ENCODE data around the gene GARRE1. TPM values are rescaled to one million over a fixed set of nuclear protein-coding genes. Genes with fewer than 3 reads are reported as not detected.

The GARRE1 gene
- polyA plus RNA-seq, 1 experiment = 17.6 TPM

DNA sequence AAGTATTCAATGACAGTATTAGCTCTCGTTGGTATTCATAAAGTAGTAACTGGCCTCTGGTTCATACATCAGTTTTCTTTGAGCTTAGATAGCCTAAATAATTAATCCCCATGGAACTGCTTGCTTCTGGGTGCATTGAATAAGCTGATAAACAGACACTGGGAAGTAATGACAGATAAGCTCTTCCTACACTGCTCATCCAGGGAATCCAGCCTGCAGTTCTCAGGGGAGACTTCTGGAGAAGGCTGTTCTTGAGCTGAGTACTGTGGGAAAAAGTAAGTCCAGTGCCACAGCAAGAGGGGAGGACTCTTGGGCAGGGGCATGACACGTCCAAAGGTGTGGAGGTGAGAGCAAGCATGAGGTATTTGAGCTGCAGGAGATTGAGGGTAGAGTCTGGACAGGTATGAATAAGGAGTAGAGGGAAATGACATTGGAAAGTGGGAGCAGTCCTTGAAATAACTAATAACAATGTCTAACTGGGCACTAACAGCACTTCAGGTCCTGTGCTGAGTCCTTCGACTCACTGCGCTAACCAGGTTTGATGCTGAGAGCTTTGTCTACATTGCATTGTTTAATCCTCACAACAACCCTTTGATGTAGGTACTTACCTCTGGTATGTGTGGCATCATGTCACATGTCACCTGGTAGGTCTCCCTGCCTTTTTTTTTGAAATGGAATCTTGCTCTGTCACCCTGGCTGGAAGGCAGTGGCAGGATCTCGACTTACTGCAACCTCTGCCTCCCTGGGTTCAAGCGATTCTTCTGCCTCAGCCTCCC lies 7.2 kb downstream of the GARRE1 start:
- CTCF ChIA-PET = interaction anchor here (0.5 to 2.1 kb wide), 8 partner anchors 8 to 372 kb away, joined by 3 to 16 read pairs (median 5); no protein-coding TSS in a partner anchor
- POLR2A ChIA-PET = interaction anchor here (0.6 to 3.2 kb wide), 3 partner anchors 8 to 70 kb away, joined by 3 to 35 read pairs (median 10); no protein-coding TSS in a partner anchor
- no peaks in the 10 kb centered on the region for H3K27me3 ChIP-seq (ENCODE audit: control insufficient read depth, insufficient read depth, low read length)
- no peak for DNase-seq (ENCODE audit: low read depth, low spot score)
- peak overlapping the region; percentile 77 for H3K27ac ChIP-seq (ENCODE audit: low read depth, low read length)
- no peaks in the 10 kb centered on the region for H3K9me3 ChIP-seq (ENCODE audit: control insufficient read depth, insufficient read depth, low read length)
- peak overlapping the region; percentile 39; the same call in 1 of the 2 replicates for H3K4me3 ChIP-seq (ENCODE audit: low read depth, low read length)
- TF ChIP-seq, protein P1, sequence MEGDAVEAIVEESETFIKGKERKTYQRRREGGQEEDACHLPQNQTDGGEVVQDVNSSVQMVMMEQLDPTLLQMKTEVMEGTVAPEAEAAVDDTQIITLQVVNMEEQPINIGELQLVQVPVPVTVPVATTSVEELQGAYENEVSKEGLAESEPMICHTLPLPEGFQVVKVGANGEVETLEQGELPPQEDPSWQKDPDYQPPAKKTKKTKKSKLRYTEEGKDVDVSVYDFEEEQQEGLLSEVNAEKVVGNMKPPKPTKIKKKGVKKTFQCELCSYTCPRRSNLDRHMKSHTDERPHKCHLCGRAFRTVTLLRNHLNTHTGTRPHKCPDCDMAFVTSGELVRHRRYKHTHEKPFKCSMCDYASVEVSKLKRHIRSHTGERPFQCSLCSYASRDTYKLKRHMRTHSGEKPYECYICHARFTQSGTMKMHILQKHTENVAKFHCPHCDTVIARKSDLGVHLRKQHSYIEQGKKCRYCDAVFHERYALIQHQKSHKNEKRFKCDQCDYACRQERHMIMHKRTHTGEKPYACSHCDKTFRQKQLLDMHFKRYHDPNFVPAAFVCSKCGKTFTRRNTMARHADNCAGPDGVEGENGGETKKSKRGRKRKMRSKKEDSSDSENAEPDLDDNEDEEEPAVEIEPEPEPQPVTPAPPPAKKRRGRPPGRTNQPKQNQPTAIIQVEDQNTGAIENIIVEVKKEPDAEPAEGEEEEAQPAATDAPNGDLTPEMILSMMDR (IDR thresholded peaks at IDR 0.05; ENCODE audit: low read depth, low read length) = no peak

DNA sequence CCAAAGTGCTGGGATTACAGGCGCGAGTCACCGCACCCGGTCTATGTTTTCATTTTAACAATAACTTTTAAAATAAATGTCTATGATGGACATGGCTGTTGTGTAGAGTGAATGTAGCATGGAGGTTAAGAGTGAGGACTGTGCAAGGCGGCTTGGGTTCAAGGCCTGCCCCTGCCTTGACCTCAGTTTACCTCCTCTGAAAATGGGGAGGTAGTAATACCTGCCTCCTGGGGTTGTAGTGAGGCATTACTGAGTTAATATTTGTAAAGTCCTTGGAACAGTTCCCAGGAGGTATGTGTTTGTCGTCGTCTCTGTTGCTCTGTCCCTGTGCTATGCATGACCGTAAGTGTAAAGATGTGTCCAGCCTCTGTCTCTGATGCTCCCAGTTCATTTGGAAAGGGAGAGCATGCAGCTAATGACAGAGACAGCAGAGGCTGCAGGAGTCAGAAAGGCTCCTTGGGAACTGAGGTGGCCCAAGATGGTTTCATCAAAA lies 9.4 kb downstream of the GARRE1 start:
- no peak overlapping the region for H3K4me3 ChIP-seq (ENCODE audit: low read depth, low read length)
- no peak overlapping the region for H3K27ac ChIP-seq (ENCODE audit: low read depth, low read length)
- H3K9me3 ChIP-seq (ENCODE audit: control insufficient read depth, insufficient read depth, low read length) = no peaks in the 10 kb centered on the region
- no peaks in the 10 kb centered on the region for H3K27me3 ChIP-seq (ENCODE audit: control insufficient read depth, insufficient read depth, low read length)
- POLR2A ChIA-PET = no interaction called here
- CTCF ChIA-PET = no interaction called here
- TF ChIP-seq, protein P1 (IDR thresholded peaks at IDR 0.05; ENCODE audit: low read depth, low read length) = no peak
- no peak for DNase-seq (ENCODE audit: low read depth, low spot score)

DNA sequence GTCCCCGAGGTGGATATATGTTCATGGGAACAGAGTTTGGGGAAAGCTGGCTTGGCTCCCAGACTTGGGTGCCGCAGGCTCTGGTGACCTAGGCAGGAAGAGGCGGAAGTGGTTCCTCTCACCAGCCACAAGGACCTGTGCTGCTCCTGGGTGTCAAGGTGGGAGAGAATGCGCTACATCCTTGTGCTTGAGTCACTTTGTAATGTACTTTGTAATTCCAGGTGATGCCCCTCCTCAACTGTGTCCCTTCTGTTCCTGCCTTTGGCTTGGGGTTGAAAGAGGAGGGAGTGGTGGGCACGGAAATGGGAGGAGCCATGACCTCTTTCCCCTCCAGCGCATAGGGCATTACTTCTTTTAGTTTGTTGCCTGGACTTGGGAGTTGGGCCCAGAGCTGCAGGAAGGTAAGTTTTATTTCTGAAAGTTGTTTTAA lies 10.9 kb downstream of the GARRE1 start:
- H3K4me3 ChIP-seq (ENCODE audit: low read depth, low read length) = no peak overlapping the region
- DNase-seq (ENCODE audit: low read depth, low spot score) = no peak
- CTCF ChIA-PET = interaction anchor here (1.4 kb wide), 1 partner anchor 10 kb away, joined by 5 read pairs; no protein-coding TSS in a partner anchor
- no peaks in the 10 kb centered on the region for H3K9me3 ChIP-seq (ENCODE audit: control insufficient read depth, insufficient read depth, low read length)
- POLR2A ChIA-PET = no interaction called here
- no peak overlapping the region for H3K27ac ChIP-seq (ENCODE audit: low read depth, low read length)
- TF ChIP-seq, protein P1 (IDR thresholded peaks at IDR 0.05; ENCODE audit: low read depth, low read length) = no peak
- H3K27me3 ChIP-seq (ENCODE audit: control insufficient read depth, insufficient read depth, low read length) = no peaks in the 10 kb centered on the region

DNA sequence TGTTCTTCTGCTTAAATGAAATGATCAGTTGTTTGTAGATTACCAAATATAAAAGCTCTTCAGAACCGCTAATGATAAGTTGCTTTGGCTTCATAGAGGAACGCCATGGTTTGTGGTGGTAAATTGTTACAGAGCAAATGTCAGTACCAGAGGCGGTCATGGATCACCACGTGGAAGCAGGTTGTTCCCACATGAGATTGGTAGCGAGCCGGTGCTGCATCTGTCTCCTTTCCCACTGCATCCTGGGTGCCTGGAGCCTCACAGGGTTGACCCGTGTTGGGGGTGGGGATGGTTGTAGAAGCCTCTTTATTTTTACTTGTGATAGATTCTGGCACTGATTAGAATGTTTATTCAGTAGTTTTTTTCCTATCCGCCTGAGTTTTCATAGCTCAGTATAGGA lies 14.7 kb downstream of the GARRE1 start:
- Histone ChIP-seq H3K9me3 (ENCODE audit: control insufficient read depth, insufficient read depth, low read length) (no peaks in the 10 kb centered on the region), H3K27ac (ENCODE audit: low read depth, low read length) (no peak overlapping the region), H3K4me3 (ENCODE audit: low read depth, low read length) (no peak overlapping the region), H3K27me3 (ENCODE audit: control insufficient read depth, insufficient read depth, low read length) (no peaks in the 10 kb centered on the region)
- TF ChIP-seq, protein P1 (IDR thresholded peaks at IDR 0.05; ENCODE audit: low read depth, low read length) = no peak
- ChIA-PET POLR2A (interaction anchor here (2.3 kb wide), 1 partner anchor 8 kb away, joined by 10 read pairs; no protein-coding TSS in a partner anchor), CTCF (interaction anchor here (1.6 kb wide), 1 partner anchor 8 kb away, joined by 10 read pairs; no protein-coding TSS in a partner anchor)
- no peak for DNase-seq (ENCODE audit: low read depth, low spot score)

DNA sequence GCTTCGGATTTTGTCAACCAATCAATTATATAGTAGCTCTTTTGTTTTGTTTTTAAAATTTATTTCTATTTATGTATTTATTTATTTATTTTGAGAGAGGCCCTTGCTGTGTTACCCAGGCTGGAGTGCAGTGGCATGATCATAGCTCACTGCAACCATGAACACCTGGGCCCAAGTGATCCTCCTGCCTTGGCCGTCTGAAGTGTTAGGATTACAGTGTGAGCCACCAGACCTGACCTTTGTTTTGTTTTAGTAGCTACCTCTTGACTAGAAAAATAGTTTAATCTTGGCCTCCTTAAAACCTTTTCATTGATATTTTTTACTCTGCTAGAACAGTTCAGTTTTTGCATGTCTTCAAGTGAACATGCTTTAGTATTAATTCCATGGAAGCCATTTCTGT lies 15.1 kb downstream of the GARRE1 start:
- Histone ChIP-seq H3K4me3 (ENCODE audit: low read depth, low read length) (no peak overlapping the region), H3K27ac (ENCODE audit: low read depth, low read length) (peak overlapping the region; percentile 68), H3K9me3 (ENCODE audit: control insufficient read depth, insufficient read depth, low read length) (no peaks in the 10 kb centered on the region), H3K27me3 (ENCODE audit: control insufficient read depth, insufficient read depth, low read length) (no peaks in the 10 kb centered on the region)
- TF ChIP-seq, protein P1 (IDR thresholded peaks at IDR 0.05; ENCODE audit: low read depth, low read length) = no peak
- ChIA-PET CTCF (interaction anchor here (1.6 kb wide), 1 partner anchor 9 kb away, joined by 10 read pairs; no protein-coding TSS in a partner anchor), POLR2A (interaction anchor here (2.3 kb wide), 1 partner anchor 8 kb away, joined by 10 read pairs; no protein-coding TSS in a partner anchor)
- DNase-seq (ENCODE audit: low read depth, low spot score) = no peak
